GM18526 (cell line): Measurements from ENCODE around the gene SLC39A8.

Experiments
- POLR2A ChIP-seq: IDR thresholded peaks from 3 replicates; pipeline ENCODE4 v1.6.1; 2011; ENCODE audit not compliant: insufficient read length; ENCODE audit errors: extremely low read depth

SLC39A8 gene

DNA sequence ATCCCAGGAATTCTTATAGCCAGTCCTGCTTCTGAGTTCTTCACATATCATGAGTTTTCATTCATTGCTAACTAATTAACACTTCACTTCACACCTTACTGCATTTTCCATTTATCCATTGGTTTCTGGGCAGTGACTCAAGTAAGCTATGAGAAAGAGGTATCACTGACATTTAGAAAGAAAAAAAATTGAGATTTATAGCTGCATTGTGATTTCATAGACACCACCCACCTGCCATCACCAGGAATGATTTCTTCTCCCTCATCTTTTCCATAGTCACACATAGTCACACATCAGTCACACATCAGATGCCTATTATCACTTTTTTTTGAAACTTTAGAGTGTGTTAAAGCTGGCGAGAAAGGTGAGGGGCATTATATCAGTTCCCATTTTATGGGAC is 121.8 kb downstream of the SLC39A8 start:
- TF ChIP-seq POLR2A: no peak

GRCh38 chr4:102222838-102223409 is 122.4 kb downstream of the SLC39A8 start:
- TF ChIP-seq POLR2A: no peak

- TF ChIP-seq POLR2A: no peak
Measured at GRCh38 chr4:102219129-102219528, 126.2 kb downstream of the SLC39A8 start.

DNA sequence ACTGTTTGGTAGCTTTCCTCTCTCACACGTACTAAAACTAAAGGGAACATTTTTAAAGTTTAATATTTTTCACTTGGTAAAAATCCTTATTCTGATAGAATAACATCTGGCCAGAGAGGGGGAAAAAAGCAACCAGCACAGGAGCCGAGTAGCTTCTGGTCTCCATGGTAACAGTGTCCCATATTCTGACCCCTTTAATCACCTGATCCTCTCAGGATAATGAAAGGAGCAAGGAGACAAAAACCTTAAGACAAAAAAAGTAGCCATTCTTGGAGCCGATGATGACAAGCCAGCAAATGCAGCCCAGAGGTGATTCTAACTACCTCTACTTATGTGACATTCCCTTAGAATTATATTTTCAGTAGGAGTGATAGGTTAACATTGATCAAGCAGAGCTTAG is 126.6 kb downstream of the SLC39A8 start:
- no peak for TF ChIP-seq POLR2A

DNA sequence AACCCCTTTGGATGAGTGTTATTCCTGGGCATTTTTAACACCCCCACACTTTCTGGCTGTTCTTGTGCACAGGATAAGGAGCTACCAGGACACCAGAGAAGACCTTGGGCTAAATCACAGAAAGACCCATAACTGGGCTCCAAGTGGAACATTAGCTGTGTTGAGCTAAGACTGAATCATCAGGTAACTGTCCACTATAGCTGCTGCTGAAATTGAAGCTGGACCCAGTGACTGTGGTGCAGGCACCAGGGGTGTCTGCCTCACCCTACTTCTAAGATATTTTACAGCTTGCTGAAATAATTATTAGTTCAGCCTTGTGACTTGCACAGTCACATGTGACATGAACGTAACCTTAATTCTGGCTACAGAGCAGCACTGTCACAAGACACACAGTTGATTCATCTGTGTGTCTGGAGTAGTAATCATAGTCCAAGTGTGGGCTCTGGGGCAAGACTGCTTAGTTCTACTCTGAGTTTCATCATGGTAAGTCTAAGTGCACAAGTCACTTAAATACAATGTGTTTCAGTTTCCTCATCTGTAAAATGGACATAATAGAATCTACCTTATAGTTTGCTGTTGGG is 127.4 kb downstream of the SLC39A8 start:
- no peak for TF ChIP-seq POLR2A

DNA sequence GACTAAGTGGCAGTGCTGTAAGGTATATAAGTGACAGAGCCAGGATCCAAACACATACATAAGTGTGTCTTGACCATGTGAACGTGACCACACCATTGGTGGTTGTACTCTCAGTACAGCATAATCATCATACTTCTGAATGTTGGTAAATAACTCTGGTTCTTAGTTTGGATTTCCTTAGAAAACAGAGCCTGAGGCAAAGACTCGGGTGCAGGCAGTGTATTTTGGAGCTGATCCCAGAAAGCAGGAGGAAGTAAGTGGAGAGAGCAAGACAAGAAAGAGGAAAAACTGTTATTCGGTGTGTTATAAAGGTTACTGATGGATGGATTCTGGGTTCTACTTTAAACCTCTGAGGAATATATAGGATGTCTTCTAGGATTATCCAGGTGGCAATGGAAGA is 127.9 kb downstream of the SLC39A8 start:
- no peak for TF ChIP-seq POLR2A

GRCh38 chr4:102216666-102217065 is 128.6 kb downstream of the SLC39A8 start:
- TF ChIP-seq POLR2A: no peak

DNA sequence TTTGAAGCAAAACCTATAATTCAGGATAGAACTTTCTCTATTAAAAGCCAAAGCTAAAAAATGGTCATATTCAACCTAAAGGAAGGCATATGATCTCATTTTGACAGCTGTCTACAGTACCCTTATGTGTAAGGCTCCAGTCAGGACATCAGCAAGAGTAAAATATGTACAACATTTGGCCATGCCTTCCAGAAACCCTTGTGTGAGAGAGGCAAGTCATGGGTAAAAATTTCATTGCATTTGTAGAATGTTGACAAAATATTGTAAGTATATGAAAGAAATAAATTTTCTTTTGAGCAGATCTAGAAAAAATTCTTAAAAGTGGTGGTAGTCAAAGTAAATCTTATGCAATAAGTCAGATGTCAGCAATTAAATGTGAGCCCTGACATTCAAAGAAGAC is 132.3 kb downstream of the SLC39A8 start:
- no peak for TF ChIP-seq POLR2A
